ENCODE data around the gene PTPRC. TPM values are rescaled to one million over a fixed set of nuclear protein-coding genes. Genes with fewer than 3 reads are reported as not detected.

The PTPRC gene
- total RNA-seq, 1 experiment from 2014 or later: 0.11 TPM

DNA sequence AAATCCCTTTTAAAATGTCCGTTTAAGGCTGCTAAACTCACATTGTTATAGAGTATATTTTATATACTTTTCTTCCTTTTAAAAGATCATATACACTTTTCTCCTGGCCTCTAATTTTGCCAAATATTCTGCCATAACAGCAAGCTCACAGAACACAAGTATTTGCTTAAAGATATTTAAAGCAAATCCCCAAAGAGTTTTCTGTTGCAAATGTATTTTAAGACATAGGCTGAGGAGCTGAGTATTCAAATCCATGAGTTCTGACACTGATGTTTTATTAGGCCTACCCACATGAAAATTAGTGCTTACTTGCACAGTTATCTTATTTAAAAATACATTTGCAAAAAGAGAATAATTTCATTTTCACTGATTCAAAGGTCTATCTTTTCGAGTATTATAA lies 1.7 kb upstream of the PTPRC start:
- peaks cover 10% of the 10 kb centered on the region for H3K4me1 ChIP-seq (ENCODE audit: insufficient read depth, low read length)
- BruUV-seq (replicated peaks): no TSS peak
- H4K20me1 ChIP-seq (ENCODE audit: low read length): no peaks in the 10 kb centered on the region
- H3K9me3 ChIP-seq (ENCODE audit: low read length): no peaks in the 10 kb centered on the region
- no peak overlapping the region for H2AFZ ChIP-seq (ENCODE audit: low read length)
- DNase-seq (no peak), ATAC-seq (no peak)
- no peaks in the 10 kb centered on the region for H3F3A ChIP-seq (ENCODE audit: low read length, unreplicated experiment)
- H3K9me2 ChIP-seq (replicated peaks; ENCODE audit: low read length): no peaks in the 10 kb centered on the region
- TF ChIP-seq, protein P1, sequence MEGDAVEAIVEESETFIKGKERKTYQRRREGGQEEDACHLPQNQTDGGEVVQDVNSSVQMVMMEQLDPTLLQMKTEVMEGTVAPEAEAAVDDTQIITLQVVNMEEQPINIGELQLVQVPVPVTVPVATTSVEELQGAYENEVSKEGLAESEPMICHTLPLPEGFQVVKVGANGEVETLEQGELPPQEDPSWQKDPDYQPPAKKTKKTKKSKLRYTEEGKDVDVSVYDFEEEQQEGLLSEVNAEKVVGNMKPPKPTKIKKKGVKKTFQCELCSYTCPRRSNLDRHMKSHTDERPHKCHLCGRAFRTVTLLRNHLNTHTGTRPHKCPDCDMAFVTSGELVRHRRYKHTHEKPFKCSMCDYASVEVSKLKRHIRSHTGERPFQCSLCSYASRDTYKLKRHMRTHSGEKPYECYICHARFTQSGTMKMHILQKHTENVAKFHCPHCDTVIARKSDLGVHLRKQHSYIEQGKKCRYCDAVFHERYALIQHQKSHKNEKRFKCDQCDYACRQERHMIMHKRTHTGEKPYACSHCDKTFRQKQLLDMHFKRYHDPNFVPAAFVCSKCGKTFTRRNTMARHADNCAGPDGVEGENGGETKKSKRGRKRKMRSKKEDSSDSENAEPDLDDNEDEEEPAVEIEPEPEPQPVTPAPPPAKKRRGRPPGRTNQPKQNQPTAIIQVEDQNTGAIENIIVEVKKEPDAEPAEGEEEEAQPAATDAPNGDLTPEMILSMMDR (conservative IDR thresholded peaks at IDR 0.05; ENCODE audit: low read depth, low read length): no peak
- TF ChIP-seq EZH2phosphoT487 (IDR thresholded peaks at IDR 0.05; ENCODE audit: borderline replicate concordance, low read length) (no peak), EZH2 (IDR thresholded peaks at IDR 0.05; ENCODE audit: low read length, unreplicated experiment) (no peak)
- no peak overlapping the region for H3K4me3 ChIP-seq (ENCODE audit: low read length)
- ChIA-PET POLR2A (ENCODE audit: unreplicated experiment) (no interaction called here), CTCF (no interaction called here)
- no peaks in the 10 kb centered on the region for H3K79me2 ChIP-seq (ENCODE audit: low read length)
- no peaks in the 10 kb centered on the region for H3K27me3 ChIP-seq (ENCODE audit: low read length)
- H3K27ac ChIP-seq (ENCODE audit: low read length): no peak overlapping the region
- intact Hi-C loops (cut with micrococcal nuclease): no loop called here
- H3K9ac ChIP-seq (ENCODE audit: low read length): no peak overlapping the region
- no peak overlapping the region for H3K4me2 ChIP-seq (ENCODE audit: low read length)
- no peaks in the 10 kb centered on the region for H3K36me3 ChIP-seq (ENCODE audit: low read depth, low read length)

DNA sequence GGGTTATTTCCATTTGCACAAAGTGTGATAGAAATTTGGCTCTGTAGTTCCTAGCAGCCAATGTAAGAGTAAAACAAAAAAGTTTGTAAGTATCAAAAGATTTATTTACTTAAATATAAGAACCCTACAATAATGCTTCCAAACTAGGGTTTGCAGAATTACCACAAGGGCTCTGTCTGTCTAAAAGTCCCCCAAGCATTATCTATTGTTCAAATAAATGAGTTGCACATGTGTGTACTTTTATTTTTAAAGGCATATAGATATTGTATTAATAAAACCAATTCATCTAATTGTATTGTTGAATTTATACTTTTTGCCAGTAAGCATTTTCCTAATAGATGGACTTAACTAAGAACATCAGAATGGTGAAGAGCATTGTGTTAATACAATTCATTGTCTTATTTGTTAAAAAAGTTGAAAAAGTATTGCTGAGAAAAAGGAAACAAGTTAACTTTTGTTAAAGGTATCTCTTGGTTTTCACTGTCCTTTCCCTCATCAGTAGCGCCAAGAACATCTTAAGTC lies 863 bp upstream of the PTPRC start:
- no TSS peak for BruUV-seq (replicated peaks)
- Histone ChIP-seq H3K9me3 (ENCODE audit: low read length) (no peaks in the 10 kb centered on the region), H3K9me2 (replicated peaks; ENCODE audit: low read length) (no peaks in the 10 kb centered on the region), H2AFZ (ENCODE audit: low read length) (no peak overlapping the region), H4K20me1 (ENCODE audit: low read length) (no peaks in the 10 kb centered on the region), H3K4me3 (ENCODE audit: low read length) (no peak overlapping the region), H3K27ac (ENCODE audit: low read length) (no peak overlapping the region), H3K36me3 (ENCODE audit: low read depth, low read length) (no peaks in the 10 kb centered on the region), H3K4me1 (ENCODE audit: insufficient read depth, low read length) (peaks cover 13% of the 10 kb centered on the region), H3F3A (ENCODE audit: low read length, unreplicated experiment) (no peaks in the 10 kb centered on the region), H3K79me2 (ENCODE audit: low read length) (no peaks in the 10 kb centered on the region), H3K27me3 (ENCODE audit: low read length) (no peaks in the 10 kb centered on the region), H3K4me2 (ENCODE audit: low read length) (no peak overlapping the region), H3K9ac (ENCODE audit: low read length) (no peak overlapping the region)
- POLR2A ChIA-PET (ENCODE audit: unreplicated experiment): no interaction called here
- CTCF ChIA-PET: no interaction called here
- ATAC-seq (no peak), DNase-seq (no peak)
- intact Hi-C loops (cut with micrococcal nuclease): no loop called here
- TF ChIP-seq, protein P1 (conservative IDR thresholded peaks at IDR 0.05; ENCODE audit: low read depth, low read length): no peak
- TF ChIP-seq EZH2phosphoT487 (IDR thresholded peaks at IDR 0.05; ENCODE audit: borderline replicate concordance, low read length): no peak
- no peak for TF ChIP-seq EZH2 (IDR thresholded peaks at IDR 0.05; ENCODE audit: low read length, unreplicated experiment)

DNA sequence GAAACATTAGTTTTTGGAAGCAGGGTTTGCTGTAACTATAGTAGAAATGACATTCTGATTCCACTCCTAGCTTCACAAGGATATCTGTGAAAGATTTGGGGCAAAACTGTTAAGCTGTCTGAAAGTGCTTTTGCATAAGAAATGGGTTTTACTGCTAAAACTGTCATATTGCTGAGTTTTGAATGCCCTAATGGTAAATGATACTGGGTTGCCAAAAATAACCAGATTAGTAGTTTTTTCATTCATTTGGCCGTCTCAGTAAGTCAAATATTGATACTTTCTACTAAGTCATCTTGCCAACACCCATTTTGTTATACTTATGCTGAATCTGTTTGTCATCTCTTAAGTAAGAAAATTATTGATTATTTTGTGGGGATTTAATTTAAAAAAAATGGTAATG lies 399 bp upstream of the PTPRC start:
- no peak overlapping the region for H2AFZ ChIP-seq (ENCODE audit: low read length)
- intact Hi-C loops (cut with micrococcal nuclease): no loop called here

More for the DNA sequence above, 399 bp upstream of the PTPRC start:
- DNase-seq (no peak), ATAC-seq (no peak)
- CTCF ChIA-PET: no interaction called here
- Histone ChIP-seq H3K79me2 (ENCODE audit: low read length) (no peaks in the 10 kb centered on the region), H4K20me1 (ENCODE audit: low read length) (no peaks in the 10 kb centered on the region), H3K9me3 (ENCODE audit: low read length) (no peaks in the 10 kb centered on the region), H3K27ac (ENCODE audit: low read length) (no peak overlapping the region), H3K9me2 (replicated peaks; ENCODE audit: low read length) (no peaks in the 10 kb centered on the region), H3K27me3 (ENCODE audit: low read length) (no peaks in the 10 kb centered on the region), H3K36me3 (ENCODE audit: low read depth, low read length) (no peaks in the 10 kb centered on the region), H3K4me3 (ENCODE audit: low read length) (no peak overlapping the region), H3F3A (ENCODE audit: low read length, unreplicated experiment) (no peaks in the 10 kb centered on the region), H3K4me2 (ENCODE audit: low read length) (no peak overlapping the region), H3K9ac (ENCODE audit: low read length) (no peak overlapping the region), H3K4me1 (ENCODE audit: insufficient read depth, low read length) (peaks cover 13% of the 10 kb centered on the region)
- POLR2A ChIA-PET (ENCODE audit: unreplicated experiment): no interaction called here
- TF ChIP-seq EZH2 (IDR thresholded peaks at IDR 0.05; ENCODE audit: low read length, unreplicated experiment): no peak
- TF ChIP-seq, protein P1 (conservative IDR thresholded peaks at IDR 0.05; ENCODE audit: low read depth, low read length): no peak
- no peak for TF ChIP-seq EZH2phosphoT487 (IDR thresholded peaks at IDR 0.05; ENCODE audit: borderline replicate concordance, low read length)
- BruUV-seq (replicated peaks): no TSS peak
